ENCODE measurements around the gene EN2. TPM values are rescaled to one million over a fixed set of nuclear protein-coding genes. Genes with fewer than 3 reads are reported as not detected.

EN2 gene
- total RNA-seq, 1 donor = not detected

DNA sequence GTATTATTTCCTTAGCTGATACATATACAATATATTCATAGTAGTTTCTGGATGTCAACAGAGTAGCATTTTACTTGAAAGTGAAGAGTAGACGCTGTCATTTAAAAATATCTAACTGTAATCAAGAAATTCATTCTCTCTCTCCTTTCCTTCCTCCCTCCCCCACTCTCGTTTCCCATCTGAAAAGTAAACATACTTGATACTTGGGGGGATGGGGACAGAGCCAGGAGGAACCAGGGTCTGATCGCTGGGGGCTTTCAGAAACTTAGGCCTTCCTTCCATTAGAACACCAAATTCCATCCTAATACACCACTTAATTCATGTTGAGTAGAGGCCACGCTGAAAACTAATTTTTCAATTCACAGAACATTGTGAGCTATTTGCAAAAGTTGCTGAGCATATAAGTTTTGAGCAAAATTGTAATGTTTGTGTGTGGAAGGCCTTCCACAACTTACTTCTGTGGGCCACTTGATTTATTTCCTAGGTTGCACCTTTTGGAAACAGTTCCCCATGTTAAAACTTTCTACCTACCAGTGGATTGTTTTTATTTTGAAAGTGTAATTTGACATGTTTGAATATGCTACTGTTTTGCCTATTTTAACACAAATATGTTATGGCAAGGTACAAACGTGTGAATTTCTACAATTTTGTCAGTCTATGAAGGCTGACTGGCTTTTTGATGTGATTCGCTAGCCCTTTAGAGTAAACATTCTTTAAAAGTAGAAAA is 53.2 kb downstream of the EN2 start:
- H3K9me3 ChIP-seq (ENCODE audit: low read depth, low read length) = no peaks in the 10 kb centered on the region
- peaks cover 12% of the 10 kb centered on the region for H3K4me1 ChIP-seq (ENCODE audit: insufficient read depth, low read length)
- peaks cover 83% of the 10 kb centered on the region for H3K27me3 ChIP-seq (ENCODE audit: insufficient read depth, low read length)
- no peak overlapping the region for H3K4me3 ChIP-seq (ENCODE audit: low read length)

DNA sequence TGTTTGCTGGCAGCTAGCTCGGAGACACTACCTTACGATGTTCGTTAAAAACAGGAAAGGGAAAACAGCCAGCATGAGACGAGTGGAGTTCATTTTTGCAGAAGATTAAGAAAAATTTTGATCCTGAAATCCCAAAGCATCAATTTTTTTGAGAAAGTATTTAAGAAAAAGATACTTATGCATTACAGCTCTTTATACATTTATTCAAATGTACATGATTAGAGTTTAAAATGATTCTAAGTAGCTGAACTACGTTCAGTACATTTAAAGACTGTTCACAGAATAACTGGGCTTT is 53.7 kb downstream of the EN2 start:
- Histone ChIP-seq H3K4me3 (ENCODE audit: low read length) (no peak overlapping the region), H3K4me1 (ENCODE audit: insufficient read depth, low read length) (peaks cover 12% of the 10 kb centered on the region), H3K27me3 (ENCODE audit: insufficient read depth, low read length) (peaks cover 78% of the 10 kb centered on the region), H3K9me3 (ENCODE audit: low read depth, low read length) (no peaks in the 10 kb centered on the region)

DNA sequence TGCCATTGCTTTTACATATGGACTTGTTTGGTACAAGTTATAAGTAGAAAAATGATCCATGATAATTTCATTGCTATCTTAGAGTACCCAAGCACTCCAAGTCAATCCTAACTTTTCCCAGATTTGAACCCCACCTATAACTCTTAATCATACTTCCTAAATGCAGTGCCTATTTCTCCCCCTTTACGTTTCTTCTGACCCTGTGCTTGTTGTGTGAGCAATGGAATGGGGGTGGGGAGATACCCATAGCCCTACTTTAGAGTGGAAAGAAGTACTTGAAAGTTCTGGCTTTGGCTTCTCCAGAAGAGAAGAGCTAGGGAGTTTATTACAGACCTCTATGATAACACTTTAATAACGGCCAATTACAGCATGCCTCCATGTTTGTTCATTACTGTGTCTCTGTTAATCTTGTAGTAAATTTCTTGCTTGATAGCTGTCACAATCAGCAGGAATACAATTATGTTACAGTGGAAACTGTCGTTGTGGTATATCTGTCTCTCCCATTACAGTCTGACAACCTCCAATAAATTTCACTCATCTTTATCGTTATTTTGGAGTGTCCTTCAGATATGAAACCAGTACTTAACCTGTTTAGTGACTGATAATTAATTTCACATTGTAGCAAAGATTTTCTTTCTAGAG is 54.4 kb downstream of the EN2 start:
- peaks cover 71% of the 10 kb centered on the region for H3K27me3 ChIP-seq (ENCODE audit: insufficient read depth, low read length)
- H3K4me3 ChIP-seq (ENCODE audit: low read length) = no peak overlapping the region
- peaks cover 12% of the 10 kb centered on the region for H3K4me1 ChIP-seq (ENCODE audit: insufficient read depth, low read length)
- H3K9me3 ChIP-seq (ENCODE audit: low read depth, low read length) = no peaks in the 10 kb centered on the region

DNA sequence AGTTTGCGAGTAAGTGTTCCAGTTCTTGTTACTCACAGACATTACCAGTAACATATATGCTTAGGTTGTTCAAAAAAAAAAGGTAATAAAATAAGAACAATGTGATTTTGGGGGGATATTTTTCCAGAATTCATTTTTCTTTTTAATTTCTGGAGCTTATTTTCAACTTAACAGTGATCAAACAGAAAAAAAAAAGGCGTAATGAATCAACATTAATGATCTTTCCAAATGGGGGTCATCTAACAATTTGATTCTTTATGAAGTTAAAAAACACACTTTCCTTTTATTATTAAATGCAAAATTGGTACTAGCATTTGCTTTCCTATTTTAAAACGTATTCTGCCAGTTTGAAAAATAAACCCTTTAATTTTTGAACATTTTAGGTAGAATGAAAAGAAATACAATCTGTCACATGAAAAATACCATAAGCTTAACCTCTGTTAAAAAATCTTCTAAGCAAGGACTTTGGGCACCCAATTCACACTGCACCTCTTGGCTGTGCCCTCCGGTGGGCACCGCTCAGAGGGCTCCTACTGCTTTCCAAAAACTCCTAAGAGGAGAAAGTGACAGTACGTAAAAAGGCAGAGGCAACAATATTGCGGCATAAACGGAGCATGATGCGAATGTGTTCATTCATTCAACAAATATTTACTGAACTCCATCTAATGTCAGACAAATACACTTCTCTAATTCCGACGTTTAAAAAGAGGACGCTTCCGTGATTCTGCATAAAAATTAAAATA is 55.8 kb downstream of the EN2 start:
- H3K27me3 ChIP-seq (ENCODE audit: insufficient read depth, low read length) = peaks cover 61% of the 10 kb centered on the region
- no peaks in the 10 kb centered on the region for H3K9me3 ChIP-seq (ENCODE audit: low read depth, low read length)
- H3K4me1 ChIP-seq (ENCODE audit: insufficient read depth, low read length) = peaks cover 12% of the 10 kb centered on the region
- H3K4me3 ChIP-seq (ENCODE audit: low read length) = no peak overlapping the region

DNA sequence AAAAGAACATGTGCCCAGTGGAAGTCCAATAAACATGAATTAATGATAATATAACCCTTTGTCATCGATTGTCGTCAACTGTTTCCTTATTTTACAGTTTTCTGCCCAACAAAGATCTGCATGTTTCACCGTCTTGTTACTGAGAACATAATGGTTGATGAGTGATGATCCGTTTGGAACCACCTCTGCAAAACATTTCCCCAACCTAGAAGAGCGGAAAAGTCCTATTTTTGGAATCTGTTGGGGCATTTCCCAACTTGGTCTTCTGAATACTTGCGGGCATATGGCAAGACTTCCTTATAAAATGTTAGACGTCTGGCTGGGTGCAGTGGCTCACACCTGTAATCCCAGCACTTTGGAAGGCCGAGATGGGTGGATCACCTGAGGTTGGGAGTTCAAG is 56.4 kb downstream of the EN2 start:
- Histone ChIP-seq H3K9me3 (ENCODE audit: low read depth, low read length) (no peaks in the 10 kb centered on the region), H3K27me3 (ENCODE audit: insufficient read depth, low read length) (peaks cover 55% of the 10 kb centered on the region), H3K4me1 (ENCODE audit: insufficient read depth, low read length) (peaks cover 12% of the 10 kb centered on the region), H3K4me3 (ENCODE audit: low read length) (no peak overlapping the region)

Other genes starting within 250 kb of the EN2 start
- gene INSIG1, start 160.3 kb upstream of the EN2 start, total RNA-seq = 128 TPM
- not detected for gene CNPY1, start 88.4 kb downstream of the EN2 start, total RNA-seq
- 100 TPM for gene RBM33, start 186.5 kb downstream of the EN2 start, total RNA-seq